Mammary epithelial cell (primary cell): ENCODE measurements around the gene ATP2B2.

Source experiments
- CTCF ChIP-seq, 2 donors: IDR thresholded peaks in 1 of 2; conservative IDR thresholded peaks in 1 of 2; 2 replicates each; pipeline ENCODE4 v1.5.1; 2011 to 2012; ENCODE audit warnings: inconsistent platforms in 2 of 2, low read length in 2 of 2, mild to moderate bottlenecking in 2 of 2, control low read depth in 1 of 2, low read depth in 1 of 2; ENCODE audit not compliant: insufficient read depth in 1 of 2; ENCODE audit errors: extremely low read depth in 1 of 2
- EZH2 ChIP-seq: IDR thresholded peaks from 2 replicates; pipeline ENCODE4 v1.6.1; 2012; ENCODE audit warnings: low read length, inconsistent platforms, borderline replicate concordance

- TF ChIP-seq CTCF (conservative IDR thresholded peaks at IDR 0.05 in 1 of 2, IDR thresholded peaks at IDR 0.05 in 1 of 2; ENCODE audit: extremely low read depth in 1 of 2, insufficient read depth in 1 of 2, low read depth in 1 of 2, low read length in 2 of 2): no peak
- TF ChIP-seq EZH2: no peak
These were observed 167.8 kb downstream of the ATP2B2 start for GRCh38 chr3:10337323-10338163.
